Tibial nerve (tissue), 4 donors: ENCODE data around the gene NRCAM. TPM values are rescaled to one million over a fixed set of nuclear protein-coding genes. Genes with fewer than 3 reads are reported as not detected.

Source experiments
- DNase-seq, 2 donors: peaks; one replicate each; pipeline ENCODE4 v3.0.0-alpha.2; 2019; ENCODE audit warnings: low spot score in 2 of 2
- H3K27ac ChIP-seq, 4 donors: fragments of 200-600 bp; sonication (generic) in 3 of 4; one replicate each; pipeline ENCODE4 v1.5.1; 2017 to 2019; ENCODE audit warnings: mild to moderate bottlenecking in 1 of 4
- H3K27me3 ChIP-seq, 2 donors: fragments of 200-600 bp; sonication (generic) in 1 of 2; one replicate each; pipeline versions ENCODE4 v1.5.1 to v1.6.0; 2017 to 2019
- H3K36me3 ChIP-seq, 3 donors: fragments of 200-600 bp; sonication (generic); one replicate each; pipeline ENCODE4 v1.5.1; 2018 to 2019
- H3K4me1 ChIP-seq, 4 donors: fragments of 200-600 bp; sonication (generic) in 3 of 4; one replicate each; pipeline ENCODE4 v1.5.1; 2017 to 2019
- H3K4me3 ChIP-seq, 4 donors: fragments of 200-600 bp; sonication (generic) in 3 of 4; one replicate each; pipeline ENCODE4 v1.5.1; 2017 to 2019; ENCODE audit warnings: mild to moderate bottlenecking in 1 of 4, moderate library complexity in 1 of 4
- H3K9me3 ChIP-seq, 4 donors: fragments of 200-600 bp; sonication (generic) in 3 of 4; one replicate each; pipeline ENCODE4 v1.5.1; 2017 to 2019
- CTCF ChIP-seq, 5 experiments: fragments of 200-600 bp in 3 of 5; fragments of 450-650 bp in 2 of 5; sonication (generic) in 3 of 5; IDR thresholded peaks; one replicate each; pipeline ENCODE4 v1.5.1; 2016 to 2019; ENCODE audit warnings: antibody characterized with exemption in 5 of 5, mild to moderate bottlenecking in 3 of 5, moderate library complexity in 2 of 5
- EP300 ChIP-seq, 2 donors: sonication (generic); formaldehyde crosslinking; IDR thresholded peaks; one replicate each; pipeline ENCODE4 v1.6.1; 2017; ENCODE audit warnings: antibody characterized with exemption in 2 of 2, mild to moderate bottlenecking in 1 of 2
- POLR2A ChIP-seq, 2 donors: fragments of 450-650 bp; IDR thresholded peaks; one replicate each; pipeline ENCODE4 v1.6.1; 2017; ENCODE audit warnings: antibody characterized with exemption in 2 of 2, mild to moderate bottlenecking in 2 of 2, moderate library complexity in 2 of 2
- WGBS, 2 donors: methylation state at CpG; one replicate each; pipeline ENCODE4 v1.1.5; 2018; 5-methylcytosine and 5-hydroxymethylcytosine counted together
- total RNA-seq, 4 donors: library from RNA; depleted of rRNA; stranded (reverse); fragments of >200 nt; gene quantifications; one replicate each; pipeline ENCODE4 v1.1.0, GENCODE V29; 2016

Gene NRCAM
- total RNA-seq, 4 donors from 2014 or later: 16.5 to 87.4 (median 22.4) TPM

GRCh38 chr7:108134486-108134885 is 321.8 kb downstream of the NRCAM start:
- H3K36me3 ChIP-seq: no peaks in the 10 kb centered on the region
- no peaks in the 10 kb centered on the region for H3K9me3 ChIP-seq
- H3K27ac ChIP-seq: no peak overlapping the region
- WGBS, 2 donors: 92 to 98% methylated on average over 1 of the region's 1 CpG
- no peaks in the 10 kb centered on the region for H3K4me1 ChIP-seq
- TF ChIP-seq CTCF (IDR thresholded peaks at IDR 0.05) (no peak), EP300 (IDR thresholded peaks at IDR 0.05) (no peak), POLR2A (IDR thresholded peaks at IDR 0.05) (no peak)
- H3K4me3 ChIP-seq: no peak overlapping the region
- no peak for DNase-seq
- no peaks in the 10 kb centered on the region for H3K27me3 ChIP-seq

GRCh38 chr7:108132551-108133265 is 323.5 kb downstream of the NRCAM start:
- no peaks in the 10 kb centered on the region for H3K36me3 ChIP-seq
- H3K4me1 ChIP-seq: no peaks in the 10 kb centered on the region
- 87 to 91% methylated on average over 13 of the region's 13 CpGs for WGBS, 2 donors
- no peaks in the 10 kb centered on the region for H3K27me3 ChIP-seq
- TF ChIP-seq CTCF (IDR thresholded peaks at IDR 0.05) (no peak), EP300 (IDR thresholded peaks at IDR 0.05) (no peak), POLR2A (IDR thresholded peaks at IDR 0.05) (no peak)
- H3K27ac ChIP-seq: no peak overlapping the region
- DNase-seq: no peak
- H3K4me3 ChIP-seq: no peak overlapping the region
- H3K9me3 ChIP-seq: no peaks in the 10 kb centered on the region

DNA sequence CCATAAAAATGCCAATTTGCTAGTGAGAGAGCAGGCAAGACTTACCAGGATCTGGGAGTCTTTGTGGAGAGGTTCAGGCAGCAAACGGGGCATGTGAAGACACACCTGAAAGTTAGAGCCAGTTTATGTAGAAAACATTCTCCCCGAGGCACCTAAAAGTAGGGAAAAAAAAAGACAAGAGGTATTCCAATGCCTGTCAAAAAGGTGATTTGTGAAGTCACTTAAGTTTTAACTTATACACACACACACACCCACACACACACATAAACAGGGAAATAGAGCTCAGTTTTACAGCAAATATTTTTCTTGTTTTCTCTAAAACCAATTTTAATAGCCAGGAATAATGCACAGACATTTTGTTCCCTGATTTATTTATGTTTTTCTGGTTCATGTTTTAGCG is 326.0 kb downstream of the NRCAM start, which contains the start of gene LAMB4:
TSS of gene LAMB4 (minus strand) at position 101 of the 400 bp plus-strand sequence. CDS start 7,197 bp downstream, outside the sequence.
- Histone ChIP-seq H3K4me1 (no peaks in the 10 kb centered on the region), H3K4me3 (no peak within 1 kb of the TSS), H3K9me3 (no peaks in the 10 kb centered on the region), H3K27ac (no peak within 1 kb of the TSS), H3K27me3 (no peaks in the 10 kb centered on the region), H3K36me3 (no peaks in the 10 kb centered on the region)
- 89 to 93% methylated on average over 3 of the region's 3 CpGs for WGBS, 2 donors
- DNase-seq: no peak
- TF ChIP-seq EP300 (IDR thresholded peaks at IDR 0.05): no peak
- no peak for TF ChIP-seq POLR2A (IDR thresholded peaks at IDR 0.05)
- TF ChIP-seq CTCF (IDR thresholded peaks at IDR 0.05): no peak

- no peaks in the 10 kb centered on the region for H3K4me1 ChIP-seq
- no peaks in the 10 kb centered on the region for H3K27me3 ChIP-seq
- no peaks in the 10 kb centered on the region for H3K36me3 ChIP-seq
- no peak overlapping the region for H3K4me3 ChIP-seq
- H3K27ac ChIP-seq: no peak overlapping the region
- no peak for DNase-seq
- WGBS, 2 donors: 84 to 88% methylated on average over 7 of the region's 7 CpGs
- TF ChIP-seq CTCF (IDR thresholded peaks at IDR 0.05): no peak
- TF ChIP-seq POLR2A (IDR thresholded peaks at IDR 0.05): no peak
- TF ChIP-seq EP300 (IDR thresholded peaks at IDR 0.05): no peak
- no peaks in the 10 kb centered on the region for H3K9me3 ChIP-seq
Observed at GRCh38 chr7:108129018-108129965, 326.9 kb downstream of the NRCAM start.

GRCh38 chr7:108128514-108128913 is 327.7 kb downstream of the NRCAM start:
- no peak for DNase-seq
- Histone ChIP-seq H3K36me3 (no peaks in the 10 kb centered on the region), H3K27ac (no peak overlapping the region), H3K4me3 (no peak overlapping the region), H3K4me1 (no peaks in the 10 kb centered on the region), H3K9me3 (no peaks in the 10 kb centered on the region), H3K27me3 (no peaks in the 10 kb centered on the region)
- TF ChIP-seq CTCF (IDR thresholded peaks at IDR 0.05) (no peak), EP300 (IDR thresholded peaks at IDR 0.05) (no peak)
- WGBS, 2 donors: 91 to 96% methylated on average over 3 of the region's 3 CpGs
